Measurements from ENCODE around the gene ANO8. TPM values are rescaled to one million over a fixed set of nuclear protein-coding genes. Genes with fewer than 3 reads are reported as not detected.

The ANO8 gene
- total and polyA plus RNA-seq, 2 donors (not counting 3 experiments of a cell fraction or from before 2014, with no cell fraction given) = 3.5 to 6.8 TPM

DNA sequence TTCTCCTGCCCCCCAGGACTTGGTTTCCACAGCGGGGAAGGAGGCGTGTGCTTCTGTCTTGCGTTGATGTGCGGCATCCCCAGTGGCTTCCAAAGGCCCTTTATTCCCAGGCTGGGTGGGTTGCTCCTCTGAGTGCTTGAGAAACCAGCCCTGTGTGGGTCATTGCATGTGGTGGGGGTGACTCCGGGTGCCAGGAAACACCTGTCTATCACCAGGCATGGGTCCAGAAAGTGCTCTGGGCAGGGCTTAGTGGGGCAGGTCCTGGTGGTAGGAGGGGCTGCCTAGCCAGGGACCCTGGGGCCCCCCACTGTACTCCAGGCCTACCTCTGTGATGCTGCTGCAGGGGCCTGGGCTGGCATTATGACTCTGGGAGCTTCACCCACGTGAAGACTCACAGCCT, 15.7 kb downstream of the ANO8 start:
- no peak overlapping the region for H3K9ac ChIP-seq (replicated peaks; ENCODE audit: extremely low read depth, insufficient read depth, low read length)
- H4K20me1 ChIP-seq (replicated peaks; ENCODE audit: control insufficient read depth, extremely low read depth, insufficient read depth, low read length) = no peaks in the 10 kb centered on the region
- H3K4me1 ChIP-seq (ENCODE audit: control insufficient read depth, extremely low read depth, insufficient read depth, low read length) = no peaks in the 10 kb centered on the region
- no peak overlapping the region for H2AFZ ChIP-seq (ENCODE audit: low read depth, low read length)
- POLR2A ChIA-PET = no interaction called here
- no TSS peak for BruUV-seq (replicated peaks)
- H3K27ac ChIP-seq (ENCODE audit: insufficient read depth, low read depth, low read length) = no peak overlapping the region
- H3K4me2 ChIP-seq (ENCODE audit: insufficient read depth, low read length) = no peak overlapping the region
- no peak for FAIRE-seq
- dilution Hi-C loops (cut with MboI; ENCODE audit: extremely low pct_ligation_motif_present, low sequenced_read_pairs) = no loop called here
- H3K4me3 ChIP-seq (replicated peaks in 1 of 3; ENCODE audit: insufficient read depth in 1 of 3, low read depth in 1 of 3, low read length in 3 of 3) = no peak overlapping the region
- H3K27me3 ChIP-seq (ENCODE audit: control insufficient read depth in 2 of 2, insufficient read depth in 2 of 2, low read length in 2 of 2) = no peaks in the 10 kb centered on the region
- no peak for DNase-seq (ENCODE audit: low read depth, low spot score)
- H3K79me2 ChIP-seq (ENCODE audit: control insufficient read depth, insufficient read depth, low read length) = no peaks in the 10 kb centered on the region
- H3K36me3 ChIP-seq (ENCODE audit: control insufficient read depth in 2 of 2, extremely low read depth in 1 of 2, insufficient read depth in 2 of 2, low read length in 2 of 2) = peaks cover 13 to 29% of the 10 kb centered on the region in 2 experiments
- no peaks in the 10 kb centered on the region for H3K9me3 ChIP-seq (replicated peaks; ENCODE audit: control insufficient read depth, insufficient read depth, low read length)
- TF ChIP-seq GATA2 (IDR thresholded peaks at IDR 0.05; ENCODE audit: insufficient read depth, insufficient read length, low read depth, low read length) (no peak), POLR2A (IDR thresholded peaks at IDR 0.05; ENCODE audit: low read depth, low read length) (no peak), MYC (IDR thresholded peaks at IDR 0.05; ENCODE audit: low read depth, low read length) (no peak), JUN (IDR thresholded peaks at IDR 0.05; ENCODE audit: borderline replicate concordance, insufficient read depth, insufficient read length, low read depth) (no peak), EZH2 (IDR thresholded peaks at IDR 0.05; ENCODE audit: borderline replicate concordance, low read depth, low read length, severe bottlenecking) (no peak), POLR2AphosphoS5 (IDR thresholded peaks at IDR 0.05; ENCODE audit: insufficient read depth, low read depth, low read length) (no peak), FOS (IDR thresholded peaks at IDR 0.05; ENCODE audit: borderline replicate concordance, insufficient read depth, low read length) (no peak)
- TF ChIP-seq, protein P1, sequence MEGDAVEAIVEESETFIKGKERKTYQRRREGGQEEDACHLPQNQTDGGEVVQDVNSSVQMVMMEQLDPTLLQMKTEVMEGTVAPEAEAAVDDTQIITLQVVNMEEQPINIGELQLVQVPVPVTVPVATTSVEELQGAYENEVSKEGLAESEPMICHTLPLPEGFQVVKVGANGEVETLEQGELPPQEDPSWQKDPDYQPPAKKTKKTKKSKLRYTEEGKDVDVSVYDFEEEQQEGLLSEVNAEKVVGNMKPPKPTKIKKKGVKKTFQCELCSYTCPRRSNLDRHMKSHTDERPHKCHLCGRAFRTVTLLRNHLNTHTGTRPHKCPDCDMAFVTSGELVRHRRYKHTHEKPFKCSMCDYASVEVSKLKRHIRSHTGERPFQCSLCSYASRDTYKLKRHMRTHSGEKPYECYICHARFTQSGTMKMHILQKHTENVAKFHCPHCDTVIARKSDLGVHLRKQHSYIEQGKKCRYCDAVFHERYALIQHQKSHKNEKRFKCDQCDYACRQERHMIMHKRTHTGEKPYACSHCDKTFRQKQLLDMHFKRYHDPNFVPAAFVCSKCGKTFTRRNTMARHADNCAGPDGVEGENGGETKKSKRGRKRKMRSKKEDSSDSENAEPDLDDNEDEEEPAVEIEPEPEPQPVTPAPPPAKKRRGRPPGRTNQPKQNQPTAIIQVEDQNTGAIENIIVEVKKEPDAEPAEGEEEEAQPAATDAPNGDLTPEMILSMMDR (IDR thresholded peaks at IDR 0.05; ENCODE audit: extremely low read depth in 1 of 2, insufficient read depth in 1 of 2, low read depth in 1 of 2, low read length in 2 of 2) = no peak
- TF ChIP-seq, protein P2, sequence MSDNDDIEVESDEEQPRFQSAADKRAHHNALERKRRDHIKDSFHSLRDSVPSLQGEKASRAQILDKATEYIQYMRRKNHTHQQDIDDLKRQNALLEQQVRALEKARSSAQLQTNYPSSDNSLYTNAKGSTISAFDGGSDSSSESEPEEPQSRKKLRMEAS (IDR thresholded peaks at IDR 0.05; ENCODE audit: insufficient read depth, insufficient read length) = no peak
- intact Hi-C loops (cut with micrococcal nuclease) = no loop called here
- no peaks in the 10 kb centered on the region for H3K9me1 ChIP-seq (replicated peaks; ENCODE audit: control insufficient read depth, extremely low read depth, insufficient read depth, low read length)
- CTCF ChIA-PET = no interaction called here

All from endothelial cell of umbilical vein (primary cell).